NCI-H2081 (cell line): ENCODE data around the gene PYDC1.
"Not testable (repeated sequence)": the region's sequence is repeated elsewhere in the genome, so short reads cannot be mapped to it uniquely, and the experiment has no call there.

Experiments
- DNase-seq, 2 experiments: peaks; one replicate each; lab custom pipeline; 2025; lab: John Stamatoyannopoulos, UW

PYDC1 gene

DNA sequence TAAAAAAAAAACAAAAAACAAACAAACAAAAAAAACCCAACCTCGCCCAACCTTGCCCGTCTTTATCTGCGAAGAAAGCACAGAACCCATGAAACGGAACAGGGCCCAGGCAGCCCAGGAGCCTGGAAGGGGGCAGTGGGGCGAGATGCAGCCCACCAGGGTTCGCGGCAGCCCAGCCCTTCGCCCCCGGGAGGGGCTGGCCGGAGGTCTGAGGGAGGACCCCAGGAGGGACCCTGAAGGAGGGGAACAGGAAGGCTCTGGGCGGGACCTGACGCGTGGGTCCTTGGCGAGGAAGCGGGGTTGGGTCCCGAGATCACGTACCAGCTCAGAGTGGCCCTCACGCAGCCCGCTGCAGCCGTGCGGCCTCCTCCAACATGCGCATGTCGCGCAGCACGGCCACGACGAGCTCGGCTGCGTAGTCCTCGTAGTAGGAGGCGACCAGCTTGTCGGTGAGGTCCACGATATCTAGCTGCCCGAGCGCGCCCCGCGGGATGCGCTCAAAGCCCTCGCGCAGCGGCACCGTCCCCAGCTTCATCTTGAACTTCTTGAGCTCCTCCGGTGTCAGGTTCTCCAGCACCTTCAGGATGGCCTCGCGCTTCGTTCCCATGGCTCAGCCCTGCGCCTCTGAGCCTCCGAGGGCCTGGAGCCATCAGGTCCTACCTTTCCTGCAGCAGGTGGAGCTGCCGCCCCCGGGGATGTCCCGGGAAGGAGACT, at the start of gene PYDC1:
TSS of gene PYDC1 (minus strand) at position 714 of the 714 bp plus-strand sequence. CDS start at position 607, 107 bp downstream.
- no peak for DNase-seq

DNA sequence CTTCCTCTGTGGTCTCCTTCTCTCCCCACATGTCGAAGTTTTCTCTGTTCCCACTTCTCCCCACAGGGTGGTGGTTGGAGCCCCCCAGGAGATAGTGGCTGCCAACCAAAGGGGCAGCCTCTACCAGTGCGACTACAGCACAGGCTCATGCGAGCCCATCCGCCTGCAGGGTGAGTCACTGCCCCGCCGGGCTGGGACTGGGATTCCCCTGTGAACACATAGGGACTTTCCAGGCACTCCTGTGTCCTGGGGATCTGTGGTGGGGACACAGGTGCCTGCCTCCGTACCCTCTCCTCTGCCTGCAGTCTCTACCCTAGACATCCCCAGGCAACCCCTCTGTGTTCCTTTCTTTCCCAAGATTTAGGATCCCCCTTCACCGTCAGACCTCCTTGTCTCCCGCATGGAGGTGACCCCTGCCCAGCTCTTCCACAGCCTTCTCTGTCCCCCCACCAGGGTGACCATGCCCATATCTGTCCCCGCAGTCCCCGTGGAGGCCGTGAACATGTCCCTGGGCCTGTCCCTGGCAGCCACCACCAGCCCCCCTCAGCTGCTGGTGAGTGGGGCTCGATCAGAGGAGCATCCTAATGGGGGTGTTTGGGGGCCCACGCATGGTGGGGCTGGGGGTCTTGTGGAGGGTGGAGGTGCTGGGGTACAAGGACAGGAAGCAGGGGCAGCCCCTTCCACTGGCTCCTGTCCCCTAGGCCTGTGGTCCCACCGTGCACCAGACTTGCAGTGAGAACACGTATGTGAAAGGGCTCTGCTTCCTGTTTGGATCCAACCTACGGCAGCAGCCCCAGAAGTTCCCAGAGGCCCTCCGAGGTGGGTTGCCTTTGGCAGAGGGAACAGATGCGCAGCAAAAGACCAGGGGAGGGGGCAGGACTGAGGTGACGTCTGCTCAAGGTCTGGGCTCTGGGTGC, 48.7 kb upstream of the PYDC1 start:
- no peak for DNase-seq

DNA sequence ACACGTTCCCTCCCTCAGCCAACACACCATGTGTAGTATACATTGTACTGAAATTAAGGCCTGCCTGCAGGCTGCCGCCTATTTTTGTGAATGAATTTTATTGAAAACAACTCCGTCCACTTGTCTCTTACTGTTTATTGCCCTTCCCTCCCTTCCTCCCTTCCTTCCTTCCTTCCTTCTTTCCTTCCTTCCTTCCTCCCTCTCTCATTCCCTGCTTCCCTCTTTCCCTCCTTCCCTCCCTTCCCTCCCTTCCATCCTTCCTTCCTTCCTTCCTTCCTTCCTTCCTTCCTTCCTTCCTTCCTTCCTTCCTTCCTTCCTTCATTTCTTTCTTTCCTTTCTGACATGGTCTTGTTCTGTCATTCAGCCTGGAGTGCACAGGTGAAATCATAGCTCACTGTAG, 45.1 kb upstream of the PYDC1 start:
- no peak for DNase-seq

DNA sequence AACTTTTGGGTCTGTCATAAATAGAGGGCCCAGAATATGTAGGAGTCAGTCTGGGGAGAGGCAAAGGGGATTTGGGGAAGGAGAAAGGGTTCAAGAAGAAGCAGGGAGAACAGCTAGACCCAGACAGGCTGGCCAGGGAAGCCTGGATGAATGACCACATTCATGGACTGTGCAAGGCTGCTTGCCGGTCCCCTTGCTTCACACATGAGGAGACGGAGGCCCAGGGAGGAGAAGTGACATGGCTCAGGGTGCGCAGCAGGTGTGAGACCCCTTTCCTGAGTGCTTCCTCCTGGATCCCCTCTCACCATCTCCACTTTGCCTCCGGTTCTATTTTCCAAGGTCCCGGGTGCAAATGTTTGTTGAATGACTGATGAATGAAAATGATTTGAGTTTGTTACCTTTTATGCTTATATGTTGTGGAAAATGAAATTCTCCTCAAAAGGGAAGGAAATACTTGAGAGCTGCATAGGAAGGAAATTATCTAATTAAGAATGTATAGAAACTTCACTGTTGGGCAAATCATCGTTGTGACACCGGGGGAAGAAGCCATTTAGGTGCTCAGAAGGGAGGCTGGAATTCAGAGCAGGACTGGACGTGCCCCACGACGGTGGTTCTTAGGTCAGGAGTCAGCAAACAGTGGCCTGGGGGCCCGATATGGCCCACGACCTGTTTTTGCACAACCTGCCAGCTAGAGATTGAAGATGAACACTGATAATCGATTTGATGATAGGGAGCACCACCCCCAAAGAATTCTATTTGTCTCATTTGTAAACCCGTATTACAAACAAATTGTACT, 43.4 kb upstream of the PYDC1 start:
- DNase-seq: no peak

DNA sequence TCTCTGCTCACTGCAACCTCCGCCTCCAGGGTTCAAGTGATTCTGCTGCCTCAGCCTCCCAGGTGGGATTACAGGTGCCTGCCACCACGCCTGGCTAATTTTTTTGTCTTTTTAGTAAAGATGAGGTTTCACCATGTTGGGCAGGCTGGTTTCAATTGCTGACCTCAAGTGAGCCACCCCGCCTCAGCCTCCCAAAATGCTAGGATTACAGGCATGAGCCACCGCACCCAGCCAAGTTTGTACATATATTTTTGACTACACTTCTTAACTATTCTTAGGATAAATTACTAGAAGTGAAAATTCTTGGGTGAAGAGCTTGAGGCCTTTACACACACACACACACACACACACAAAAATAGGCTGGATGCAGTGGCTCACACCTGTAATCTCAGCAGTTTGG, 41.4 kb upstream of the PYDC1 start:
- no peak for DNase-seq

DNA sequence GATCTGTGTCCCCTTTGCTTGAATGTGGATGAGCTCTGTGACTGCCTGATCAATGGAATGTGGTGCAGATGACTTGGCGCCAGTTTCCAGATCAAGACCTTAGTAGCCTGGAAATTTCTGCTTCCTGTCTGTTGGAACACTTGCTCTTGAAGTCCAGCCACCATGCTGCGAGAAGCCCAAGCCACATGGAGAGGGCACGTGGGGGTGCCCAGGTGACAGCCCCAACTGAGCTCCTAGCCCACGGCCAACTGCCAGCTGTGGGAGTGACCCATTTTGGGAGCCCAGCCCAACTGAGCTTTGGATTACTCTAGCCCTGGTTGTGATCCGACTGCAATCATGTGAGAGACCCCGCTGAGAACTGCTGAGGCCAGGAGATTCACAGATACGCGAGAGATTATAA, 39.5 kb upstream of the PYDC1 start:
- no peak for DNase-seq

DNA sequence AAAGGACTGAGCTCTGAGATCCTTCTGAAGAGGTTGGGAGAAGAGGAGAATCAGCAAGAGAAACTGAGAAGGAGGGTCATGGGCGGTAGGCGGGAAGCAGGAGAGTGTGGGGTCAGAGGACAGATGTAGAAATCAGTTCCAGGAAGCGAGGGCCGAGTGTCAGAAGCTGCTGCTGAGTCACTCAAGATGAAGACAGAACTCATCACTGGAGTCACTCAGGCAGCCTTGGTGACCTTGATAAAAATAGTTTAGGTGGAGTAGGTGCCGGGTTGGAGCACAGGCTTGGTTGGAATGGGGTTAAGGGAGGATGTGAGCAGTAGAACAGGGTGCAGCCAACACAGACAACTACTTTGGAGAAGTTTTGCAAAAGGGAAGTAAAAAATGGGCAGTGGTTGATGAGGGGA, 36.7 kb upstream of the PYDC1 start:
- no peak for DNase-seq

DNA sequence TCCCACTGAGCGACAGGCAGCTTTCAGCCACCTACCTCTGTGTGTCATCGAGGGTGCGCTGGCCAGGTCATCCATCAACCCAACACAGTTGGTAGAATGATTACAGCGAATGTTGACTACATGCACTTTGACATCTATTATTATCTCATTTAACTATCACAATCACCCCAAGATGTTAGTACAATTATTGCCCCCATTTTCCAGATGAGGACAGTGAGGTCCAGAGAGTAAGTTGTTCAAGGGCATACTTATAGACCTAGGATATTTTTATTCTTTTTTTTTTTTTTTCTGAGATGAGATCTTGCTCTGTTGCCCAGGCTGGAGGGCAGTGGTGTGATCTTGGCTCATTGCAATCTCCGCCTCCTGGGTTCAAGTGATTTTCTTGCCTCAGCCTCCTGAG, 34.5 kb upstream of the PYDC1 start:
- no peak for DNase-seq

DNA sequence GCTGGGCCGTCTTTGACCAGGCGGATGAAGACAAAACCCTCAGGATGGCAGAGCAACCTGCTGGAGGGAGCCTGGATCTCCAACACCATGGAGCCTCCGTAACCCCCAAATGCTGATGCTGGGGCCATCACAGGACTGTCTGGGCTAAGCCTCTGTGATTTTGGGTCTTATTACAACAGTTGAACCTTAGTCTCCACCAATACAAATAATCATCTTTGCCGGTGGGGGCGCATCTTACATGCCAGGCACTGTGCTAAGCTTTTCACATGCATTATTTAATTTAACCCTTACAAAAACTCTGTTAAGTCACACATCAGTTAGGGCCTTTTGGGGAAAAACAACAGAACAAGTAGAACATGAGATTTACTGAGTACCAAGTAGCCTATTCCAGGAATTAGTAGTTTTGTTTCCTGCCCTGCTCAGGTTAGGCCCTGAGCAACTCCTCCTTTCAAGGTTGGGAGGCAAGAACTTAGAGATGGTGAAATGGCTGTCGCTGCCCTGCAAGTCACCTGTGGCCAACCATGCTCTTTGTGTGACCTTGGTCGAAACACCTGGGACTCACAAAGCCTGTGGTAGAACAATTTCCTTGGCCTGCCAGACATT, 33.9 kb upstream of the PYDC1 start:
- DNase-seq: no peak

DNA sequence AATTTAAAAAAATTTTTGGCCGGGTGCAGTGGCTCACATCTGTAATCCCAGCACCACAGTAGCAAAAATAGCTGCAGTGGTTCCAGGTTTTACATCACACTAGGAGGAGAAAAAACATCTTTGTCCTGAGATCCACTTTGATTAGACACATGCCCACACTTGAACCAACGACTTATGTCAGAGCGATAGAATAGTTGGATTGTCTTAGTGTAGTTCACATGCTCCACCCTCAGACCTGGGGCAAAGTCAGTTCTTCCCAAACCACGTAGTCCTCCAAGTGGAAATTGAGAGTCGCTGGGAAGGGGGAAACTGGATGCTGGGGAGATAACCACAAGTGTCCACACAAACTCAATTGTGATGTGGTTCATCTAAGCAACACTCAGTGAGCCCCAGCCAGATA, 31.4 kb upstream of the PYDC1 start:
- no peak for DNase-seq

DNA sequence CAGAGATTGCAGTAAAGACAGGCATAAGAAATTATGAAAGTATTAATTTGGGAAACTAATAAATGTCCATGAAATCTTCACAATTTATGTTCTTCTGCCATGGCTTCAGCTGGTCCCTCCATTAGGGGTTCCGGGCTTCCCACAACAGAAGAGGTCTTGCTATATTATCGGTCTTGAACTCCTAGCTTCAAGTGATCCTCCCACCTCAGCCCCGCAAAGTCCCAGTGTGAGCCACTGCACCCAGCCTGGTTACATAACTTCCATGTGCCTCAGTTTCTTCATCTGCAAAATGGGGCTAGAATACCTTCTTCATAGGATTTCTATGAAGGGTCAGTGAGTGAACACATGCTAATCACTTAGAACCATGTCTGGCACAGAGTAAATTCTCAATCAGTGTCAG, 29.4 kb upstream of the PYDC1 start:
- no peak for DNase-seq

DNA sequence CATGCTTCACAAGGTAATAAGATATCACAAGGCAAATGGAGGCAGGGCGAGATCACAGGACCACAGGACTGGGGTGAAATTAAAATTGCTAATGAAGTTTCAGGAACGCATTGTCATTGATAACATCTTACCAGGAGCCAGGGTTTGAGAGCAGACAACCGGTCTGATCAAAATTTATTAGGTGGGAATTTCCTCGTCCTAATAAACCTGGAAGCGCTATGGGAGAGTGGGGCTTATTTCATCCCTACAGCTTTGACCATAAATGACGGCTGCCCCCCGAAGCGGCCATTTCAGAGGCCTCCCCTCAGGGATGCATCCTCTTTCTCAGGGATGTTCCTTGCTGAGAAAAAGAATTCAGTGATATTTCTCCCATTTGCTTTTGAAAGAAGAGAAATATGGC, 28.7 kb upstream of the PYDC1 start:
- DNase-seq: not testable (repeated sequence)

DNA sequence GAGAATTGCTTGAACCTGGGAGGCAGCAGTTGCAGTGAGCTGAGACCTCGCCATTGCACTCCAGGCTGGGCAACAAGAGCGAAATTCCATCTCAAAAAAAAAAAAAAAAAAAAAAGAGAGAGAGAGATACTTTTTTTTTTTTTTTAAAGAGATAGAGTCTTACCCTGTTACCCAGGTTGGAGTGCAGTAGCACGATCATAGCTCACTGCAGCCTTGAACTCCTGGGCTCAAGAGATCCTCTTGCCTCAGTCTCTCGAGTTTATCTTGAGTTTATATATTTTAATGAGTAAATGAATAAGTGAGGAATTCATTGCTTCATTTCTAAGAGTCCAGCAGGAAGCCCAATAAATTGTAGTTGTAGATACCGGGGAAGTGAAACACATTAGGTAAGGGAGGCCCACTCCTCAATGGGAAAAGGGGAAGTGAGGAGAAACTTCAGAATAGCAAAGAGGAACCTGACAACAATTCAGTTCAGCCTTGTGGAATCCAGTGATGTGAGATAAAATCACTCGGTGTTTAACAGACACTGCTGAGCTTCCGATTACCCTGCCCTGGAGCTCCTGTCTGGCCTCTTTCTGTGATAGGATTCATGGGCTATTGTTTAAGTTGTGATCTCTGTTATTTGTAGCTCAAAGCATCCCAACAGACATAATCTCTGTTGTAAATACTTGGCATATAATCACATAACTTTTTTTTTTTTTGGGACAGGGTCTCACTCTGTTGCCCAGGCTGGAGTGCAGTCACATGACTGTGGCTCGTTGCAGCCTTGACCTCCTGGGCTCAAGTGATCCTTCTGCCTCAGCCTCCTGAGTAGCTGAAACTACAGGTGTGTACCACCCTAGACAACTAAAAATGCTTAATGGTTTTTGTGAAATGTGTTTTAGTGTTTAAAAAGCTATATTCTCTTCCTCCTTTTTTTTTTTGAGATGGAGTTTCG, 27.1 kb upstream of the PYDC1 start:
- no peak for DNase-seq

DNA sequence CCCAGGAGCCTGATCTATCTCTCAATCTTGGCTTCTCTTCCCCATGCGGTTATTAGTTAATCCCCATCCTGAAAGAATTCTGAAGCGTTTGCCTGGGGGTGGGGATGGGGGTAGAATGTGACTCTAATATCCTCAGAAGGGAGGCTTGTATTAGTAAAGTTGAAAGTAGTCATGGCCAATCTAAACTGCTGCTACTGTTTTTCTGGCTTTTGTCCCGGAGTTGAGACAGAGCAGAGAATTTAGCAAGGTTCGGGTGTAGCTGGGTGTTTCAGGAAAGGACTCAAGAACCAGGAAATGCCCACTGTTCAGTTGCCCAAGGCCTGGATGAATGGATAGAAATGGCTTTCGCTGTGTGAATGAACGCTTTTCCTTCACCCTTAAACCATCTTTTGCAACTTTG, 25.3 kb upstream of the PYDC1 start:
- DNase-seq: no peak

DNA sequence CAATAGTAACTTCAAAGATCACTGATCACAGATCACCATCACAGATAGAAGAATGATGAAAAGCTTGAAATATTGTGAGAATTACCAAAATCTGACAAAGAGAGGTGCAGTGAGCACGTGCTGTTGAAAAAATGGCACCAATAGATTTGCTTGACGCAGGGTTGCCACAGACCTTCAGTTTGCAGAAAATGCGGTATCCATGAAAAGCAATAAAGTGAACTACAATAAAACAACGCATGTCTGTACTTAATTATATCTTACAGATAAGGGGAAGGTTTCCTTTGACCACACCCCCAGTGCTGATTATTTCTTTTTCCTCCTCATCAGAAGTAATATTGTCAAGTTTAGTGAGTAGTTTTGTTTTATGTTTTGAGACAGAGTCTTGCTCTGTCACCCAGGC, 21.1 kb upstream of the PYDC1 start:
- no peak for DNase-seq

DNA sequence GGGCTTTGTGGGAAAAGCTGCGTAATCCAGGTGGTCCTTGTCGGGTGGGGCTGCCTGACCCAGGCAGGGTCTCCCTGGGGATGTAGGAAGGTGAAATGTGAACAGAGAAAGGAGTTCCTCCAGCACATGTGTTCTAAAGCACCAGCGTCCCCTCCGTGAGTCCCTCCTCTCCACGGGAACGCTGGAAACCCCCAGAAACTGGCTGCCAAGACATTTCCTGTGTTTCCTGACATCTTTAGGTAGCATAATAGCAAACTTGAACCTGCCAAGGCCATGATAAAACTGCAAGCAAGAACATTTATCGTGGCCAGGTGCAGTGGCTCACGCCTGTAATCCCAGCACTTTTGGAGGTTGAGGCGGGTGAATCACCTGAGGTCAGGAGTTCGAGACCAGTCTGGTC, 12.6 kb upstream of the PYDC1 start:
- no peak for DNase-seq

DNA sequence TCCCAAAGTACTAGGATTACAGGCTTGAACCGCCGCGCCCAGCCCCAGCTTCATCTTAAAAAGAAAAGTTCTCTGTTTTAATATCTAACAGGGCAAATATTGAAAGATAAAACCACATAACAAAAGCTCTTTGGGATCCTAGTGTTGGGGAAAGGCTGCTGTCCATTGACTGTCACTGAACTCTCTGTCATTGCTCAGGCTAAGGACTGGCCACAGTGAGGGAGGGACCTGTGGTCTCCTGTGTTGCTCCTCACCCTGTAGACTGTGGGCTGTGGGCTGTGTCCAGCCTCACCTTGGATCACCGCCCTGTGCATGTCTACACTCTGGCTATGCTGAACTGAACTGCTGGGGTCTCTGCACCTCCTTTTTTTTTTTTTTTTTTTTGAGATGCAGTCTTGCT, 11.3 kb upstream of the PYDC1 start:
- no peak for DNase-seq

DNA sequence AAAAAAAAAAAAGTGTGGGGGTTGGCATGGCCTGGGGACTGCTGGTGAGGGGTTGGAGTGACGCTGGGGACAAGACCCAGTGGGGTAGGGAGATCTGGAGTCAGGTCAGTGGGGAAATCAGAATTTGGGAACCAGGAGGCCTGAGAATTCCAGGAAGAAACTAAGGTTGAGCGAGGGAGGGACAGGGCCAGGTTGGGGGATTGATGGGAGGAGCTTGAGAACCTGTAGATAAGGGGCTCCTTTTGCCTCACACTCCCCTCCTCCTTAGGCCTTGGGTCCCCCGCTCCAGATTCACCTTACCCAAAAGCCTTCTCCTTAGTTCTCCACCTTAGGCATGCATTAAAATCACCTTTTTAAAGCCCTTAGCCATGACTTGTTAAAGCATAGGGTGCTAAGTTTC, 8.3 kb upstream of the PYDC1 start:
- DNase-seq: no peak

DNA sequence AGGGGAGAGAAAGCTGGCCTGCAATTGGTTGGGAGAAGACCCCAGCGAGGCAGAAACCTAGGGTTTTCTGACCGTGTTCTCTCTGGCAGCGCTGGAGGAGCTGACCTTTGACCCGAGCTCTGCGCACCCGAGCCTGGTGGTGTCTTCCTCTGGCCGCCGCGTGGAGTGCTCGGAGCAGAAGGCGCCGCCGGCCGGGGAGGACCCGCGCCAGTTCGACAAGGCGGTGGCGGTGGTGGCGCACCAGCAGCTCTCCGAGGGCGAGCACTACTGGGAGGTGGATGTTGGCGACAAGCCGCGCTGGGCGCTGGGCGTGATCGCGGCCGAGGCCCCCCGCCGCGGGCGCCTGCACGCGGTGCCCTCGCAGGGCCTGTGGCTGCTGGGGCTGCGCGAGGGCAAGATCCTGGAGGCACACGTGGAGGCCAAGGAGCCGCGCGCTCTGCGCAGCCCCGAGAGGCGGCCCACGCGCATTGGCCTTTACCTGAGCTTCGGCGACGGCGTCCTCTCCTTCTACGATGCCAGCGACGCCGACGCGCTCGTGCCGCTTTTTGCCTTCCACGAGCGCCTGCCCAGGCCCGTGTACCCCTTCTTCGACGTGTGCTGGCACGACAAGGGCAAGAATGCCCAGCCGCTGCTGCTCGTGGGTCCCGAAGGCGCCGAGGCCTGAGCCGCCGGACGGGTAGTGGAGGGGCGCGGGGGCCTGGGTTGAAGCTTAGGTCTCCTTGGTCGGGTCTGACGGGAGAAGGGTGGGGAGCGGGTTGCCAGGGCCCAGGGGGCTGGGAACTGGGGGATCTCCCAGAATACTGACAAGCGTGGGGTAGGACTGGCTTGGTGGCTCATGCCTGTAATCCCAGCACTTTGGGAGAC, 7.4 kb upstream of the PYDC1 start:
- no peak for DNase-seq

DNA sequence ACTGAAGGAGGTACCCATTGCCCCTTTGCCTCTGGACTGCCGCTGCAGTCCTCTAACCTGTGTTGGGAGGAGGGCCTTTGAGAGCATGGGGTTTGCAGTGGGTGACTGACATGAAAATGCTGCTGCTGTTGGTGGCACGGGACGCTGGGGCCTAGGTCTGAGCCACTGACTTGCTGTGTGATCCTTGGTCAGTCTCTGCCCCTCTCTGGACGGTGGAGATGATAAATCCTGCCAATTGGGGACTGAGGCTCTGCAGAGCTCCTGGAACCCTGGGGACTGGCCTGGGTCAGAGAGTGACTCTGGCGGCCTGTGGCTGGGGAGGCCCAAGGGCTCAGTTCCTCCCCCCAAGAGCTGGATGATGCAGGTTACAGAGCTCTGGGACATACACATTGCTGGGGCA, 6.1 kb upstream of the PYDC1 start:
- DNase-seq: no peak
